Tibial nerve (tissue), 4 donors: Measurements from ENCODE around the gene AUTS2. TPM values are rescaled to one million over a fixed set of nuclear protein-coding genes. Genes with fewer than 3 reads are reported as not detected.

ENCODE experiments used
- DNase-seq, 2 donors: peaks; one replicate each; pipeline ENCODE4 v3.0.0-alpha.2; 2019; ENCODE audit warnings: low spot score in 2 of 2
- H3K27ac ChIP-seq, 4 donors: fragments of 200-600 bp; sonication (generic) in 3 of 4; one replicate each; pipeline ENCODE4 v1.5.1; 2017 to 2019; ENCODE audit warnings: mild to moderate bottlenecking in 1 of 4
- H3K27me3 ChIP-seq, 2 donors: fragments of 200-600 bp; sonication (generic) in 1 of 2; one replicate each; pipeline versions ENCODE4 v1.5.1 to v1.6.0; 2017 to 2019
- H3K36me3 ChIP-seq, 3 donors: fragments of 200-600 bp; sonication (generic); one replicate each; pipeline ENCODE4 v1.5.1; 2018 to 2019
- H3K4me1 ChIP-seq, 4 donors: fragments of 200-600 bp; sonication (generic) in 3 of 4; one replicate each; pipeline ENCODE4 v1.5.1; 2017 to 2019
- H3K4me3 ChIP-seq, 4 donors: fragments of 200-600 bp; sonication (generic) in 3 of 4; one replicate each; pipeline ENCODE4 v1.5.1; 2017 to 2019; ENCODE audit warnings: mild to moderate bottlenecking in 1 of 4, moderate library complexity in 1 of 4
- H3K9me3 ChIP-seq, 4 donors: fragments of 200-600 bp; sonication (generic) in 3 of 4; one replicate each; pipeline ENCODE4 v1.5.1; 2017 to 2019
- EP300 ChIP-seq, 2 donors: sonication (generic); formaldehyde crosslinking; IDR thresholded peaks; one replicate each; pipeline ENCODE4 v1.6.1; 2017; ENCODE audit warnings: antibody characterized with exemption in 2 of 2, mild to moderate bottlenecking in 1 of 2
- POLR2A ChIP-seq, 2 donors: fragments of 450-650 bp; IDR thresholded peaks; one replicate each; pipeline ENCODE4 v1.6.1; 2017; ENCODE audit warnings: antibody characterized with exemption in 2 of 2, mild to moderate bottlenecking in 2 of 2, moderate library complexity in 2 of 2
- WGBS, 2 donors: methylation state at CpG; one replicate each; pipeline ENCODE4 v1.1.5; 2018; 5-methylcytosine and 5-hydroxymethylcytosine counted together
- total RNA-seq, 4 donors: library from RNA; depleted of rRNA; stranded (reverse); fragments of >200 nt; gene quantifications; one replicate each; pipeline ENCODE4 v1.1.0, GENCODE V29; 2016
- TF ChIP-seq, protein P1 (sequence below), 5 experiments: fragments of 200-600 bp in 3 of 5; fragments of 450-650 bp in 2 of 5; sonication (generic) in 3 of 5; IDR thresholded peaks; one replicate each; pipeline ENCODE4 v1.5.1; 2016 to 2019; ENCODE audit warnings: antibody characterized with exemption in 5 of 5, mild to moderate bottlenecking in 3 of 5, moderate library complexity in 2 of 5

Gene AUTS2
- total RNA-seq, 4 donors from 2014 or later, result 56.6 to 87.9 (median 71.6) TPM

DNA sequence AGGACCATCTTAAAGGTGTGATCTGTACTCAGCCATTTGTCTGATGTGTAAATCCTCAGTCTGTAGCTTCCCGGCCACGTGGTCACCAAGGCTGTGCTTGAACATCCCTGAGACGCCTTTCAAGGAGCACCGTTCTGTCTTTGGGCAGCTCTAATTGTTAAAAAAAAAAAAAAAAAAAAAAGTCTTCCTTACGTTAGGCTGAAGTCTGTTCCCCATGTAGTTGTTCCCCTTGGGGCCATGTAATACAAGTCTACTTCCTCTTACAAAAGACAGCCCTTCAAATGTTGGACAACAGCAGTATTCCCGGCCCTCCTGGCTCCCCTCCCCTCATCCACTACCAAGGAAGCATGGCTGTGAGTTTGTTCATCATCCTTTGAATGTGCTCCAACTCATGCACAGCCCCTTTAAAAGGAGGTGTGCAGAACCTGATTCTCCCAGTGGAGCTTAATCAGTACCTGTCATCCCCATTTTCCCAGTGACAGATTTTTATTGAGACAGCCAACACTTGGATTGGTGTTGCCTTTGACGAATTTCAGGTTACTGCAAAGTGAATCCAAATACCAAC is 1141.5 kb downstream of the AUTS2 start:
- Histone ChIP-seq H3K27ac (peak overlapping the region in 2 of 4 donors; percentile 11 to 65), H3K4me3 (no peak overlapping the region), H3K4me1 (peaks cover 0 to 69% (median 20%) of the 10 kb centered on the region in 4 donors), H3K9me3 (no peaks in the 10 kb centered on the region), H3K36me3 (no peaks in the 10 kb centered on the region), H3K27me3 (no peaks in the 10 kb centered on the region)
- TF ChIP-seq EP300 (IDR thresholded peaks at IDR 0.05) (no peak), POLR2A (IDR thresholded peaks at IDR 0.05) (no peak)
- TF ChIP-seq, protein P1, sequence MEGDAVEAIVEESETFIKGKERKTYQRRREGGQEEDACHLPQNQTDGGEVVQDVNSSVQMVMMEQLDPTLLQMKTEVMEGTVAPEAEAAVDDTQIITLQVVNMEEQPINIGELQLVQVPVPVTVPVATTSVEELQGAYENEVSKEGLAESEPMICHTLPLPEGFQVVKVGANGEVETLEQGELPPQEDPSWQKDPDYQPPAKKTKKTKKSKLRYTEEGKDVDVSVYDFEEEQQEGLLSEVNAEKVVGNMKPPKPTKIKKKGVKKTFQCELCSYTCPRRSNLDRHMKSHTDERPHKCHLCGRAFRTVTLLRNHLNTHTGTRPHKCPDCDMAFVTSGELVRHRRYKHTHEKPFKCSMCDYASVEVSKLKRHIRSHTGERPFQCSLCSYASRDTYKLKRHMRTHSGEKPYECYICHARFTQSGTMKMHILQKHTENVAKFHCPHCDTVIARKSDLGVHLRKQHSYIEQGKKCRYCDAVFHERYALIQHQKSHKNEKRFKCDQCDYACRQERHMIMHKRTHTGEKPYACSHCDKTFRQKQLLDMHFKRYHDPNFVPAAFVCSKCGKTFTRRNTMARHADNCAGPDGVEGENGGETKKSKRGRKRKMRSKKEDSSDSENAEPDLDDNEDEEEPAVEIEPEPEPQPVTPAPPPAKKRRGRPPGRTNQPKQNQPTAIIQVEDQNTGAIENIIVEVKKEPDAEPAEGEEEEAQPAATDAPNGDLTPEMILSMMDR (IDR thresholded peaks at IDR 0.05), result no peak
- no peak for DNase-seq
- WGBS, 2 donors, result 60 to 70% methylated on average over 7 of the region's 7 CpGs

DNA sequence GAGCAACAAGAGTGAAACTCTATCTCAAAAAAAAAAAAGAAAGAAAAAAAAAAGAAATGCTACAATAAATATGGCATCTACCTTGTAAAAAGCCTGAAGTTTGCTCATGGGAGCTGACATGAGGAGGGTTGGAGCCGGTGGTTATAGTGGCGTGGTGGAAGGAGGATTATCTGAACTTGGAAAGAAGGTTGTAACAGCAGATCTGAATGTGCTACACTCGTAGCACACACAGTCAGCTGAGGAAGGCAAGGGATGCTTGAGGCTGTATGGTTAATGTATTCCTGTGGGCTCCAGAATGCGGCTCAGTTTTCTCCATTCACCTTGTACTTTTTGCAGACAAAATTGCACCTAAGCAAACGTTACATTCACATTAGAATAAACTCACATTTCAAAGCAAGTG is 1143.4 kb downstream of the AUTS2 start:
- Histone ChIP-seq H3K9me3 (no peaks in the 10 kb centered on the region), H3K4me1 (peaks cover 0 to 50% (median 12%) of the 10 kb centered on the region in 4 donors), H3K27ac (no peak overlapping the region), H3K4me3 (no peak overlapping the region), H3K27me3 (no peaks in the 10 kb centered on the region), H3K36me3 (no peaks in the 10 kb centered on the region)
- WGBS, 2 donors, result 77 to 85% methylated on average over 5 of the region's 5 CpGs
- DNase-seq, result no peak
- no peak for TF ChIP-seq EP300 (IDR thresholded peaks at IDR 0.05)
- TF ChIP-seq, protein P1 (IDR thresholded peaks at IDR 0.05), result no peak
- TF ChIP-seq POLR2A (IDR thresholded peaks at IDR 0.05), result no peak

DNA sequence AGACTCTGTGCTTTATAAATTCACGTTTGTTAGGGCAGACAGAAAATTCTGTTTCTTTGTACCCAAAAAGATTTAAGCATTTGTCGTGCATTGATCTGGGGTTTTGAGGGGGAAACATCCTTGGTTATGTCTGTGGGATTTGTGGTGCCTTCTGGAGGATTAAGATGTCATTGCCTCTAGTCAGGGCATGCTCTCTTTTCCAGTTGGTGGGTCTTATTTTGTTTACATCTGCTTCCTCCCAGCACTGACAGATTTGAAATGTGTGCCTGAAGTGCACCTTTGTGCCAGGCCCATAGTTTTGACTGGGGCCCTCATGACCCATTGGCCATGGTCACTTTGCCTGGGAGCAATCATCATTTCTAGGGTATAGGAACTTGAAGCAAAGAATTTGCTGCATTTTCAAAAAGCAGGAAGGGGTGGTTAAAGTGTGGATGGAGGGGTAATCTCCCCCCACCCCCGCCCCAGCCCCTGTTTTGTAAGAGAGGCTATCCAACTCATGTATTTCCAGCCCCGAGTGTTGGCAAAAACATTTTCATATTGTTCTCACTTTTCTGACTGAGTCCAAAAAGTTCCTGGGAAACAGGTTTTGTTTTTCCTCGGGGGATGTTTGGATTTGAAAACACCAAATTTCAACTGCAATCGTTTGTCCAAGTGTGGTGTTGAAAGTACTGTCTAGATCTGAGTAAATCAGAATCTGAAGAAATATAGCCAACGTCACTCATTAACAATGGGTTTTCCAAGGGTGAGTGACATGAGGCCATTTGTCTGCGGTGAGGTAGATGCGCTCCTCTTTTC is 1145.5 kb downstream of the AUTS2 start:
- Histone ChIP-seq H3K4me1 (peaks cover 0 to 32% (median 3%) of the 10 kb centered on the region in 4 donors), H3K27me3 (no peaks in the 10 kb centered on the region), H3K27ac (peak overlapping the region in 2 of 4 donors; percentile 70 to 76), H3K9me3 (no peaks in the 10 kb centered on the region), H3K4me3 (no peak overlapping the region), H3K36me3 (no peaks in the 10 kb centered on the region)
- no peak for DNase-seq
- TF ChIP-seq POLR2A (IDR thresholded peaks at IDR 0.05) (no peak), EP300 (IDR thresholded peaks at IDR 0.05) (no peak)
- 57 to 67% methylated on average over 9 of the region's 9 CpGs for WGBS, 2 donors

DNA sequence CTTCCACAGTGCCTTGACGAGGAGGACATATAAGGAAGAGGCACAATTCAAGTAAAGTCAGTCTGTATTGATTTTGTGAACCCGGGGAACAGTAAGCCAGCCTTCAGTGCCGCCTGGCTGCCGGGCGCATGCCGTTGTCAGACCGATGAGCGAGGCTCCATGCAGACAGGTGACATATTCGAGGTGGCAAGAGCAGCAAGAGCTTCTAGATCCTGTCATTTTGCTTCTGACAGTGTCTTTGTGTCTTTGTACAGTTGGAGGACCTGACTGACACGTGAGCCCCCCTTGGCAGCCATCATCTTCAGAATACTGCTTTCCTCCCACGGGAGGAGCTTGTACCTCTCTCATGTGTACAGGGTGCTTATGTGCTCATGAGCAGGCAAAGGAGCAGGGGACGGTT is 1146.2 kb downstream of the AUTS2 start:
- peak overlapping the region in 2 of 4 donors; percentile 70 to 76 for H3K27ac ChIP-seq
- 84 to 89% methylated on average over 12 of the region's 12 CpGs for WGBS, 2 donors
- H3K4me1 ChIP-seq, result peaks cover 0 to 31% (median under 1%) of the 10 kb centered on the region in 4 donors

DNA sequence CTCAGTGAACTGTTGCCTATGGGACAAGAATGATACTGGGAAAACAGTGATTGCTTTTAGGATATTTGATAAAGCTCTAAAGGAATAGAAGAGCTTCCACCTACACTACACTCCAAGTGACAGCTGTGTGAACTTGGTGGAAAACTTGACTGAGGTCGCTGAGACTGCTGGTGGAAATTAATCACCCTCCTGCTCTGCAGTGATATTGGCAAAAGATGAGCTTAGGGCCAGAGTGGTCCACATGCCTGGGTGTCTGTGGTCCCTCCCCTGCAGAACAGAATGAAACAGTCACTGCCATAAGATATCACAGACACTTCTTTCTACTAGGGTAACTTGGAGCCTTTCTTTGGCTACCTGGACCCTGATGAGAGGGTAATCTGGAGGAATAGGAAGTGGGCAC is 1151.6 kb downstream of the AUTS2 start:
- no peak for DNase-seq
- Histone ChIP-seq H3K27me3 (no peaks in the 10 kb centered on the region), H3K9me3 (no peaks in the 10 kb centered on the region), H3K27ac (no peak overlapping the region), H3K4me1 (peaks cover 0 to 36% (median 10%) of the 10 kb centered on the region in 4 donors), H3K36me3 (no peaks in the 10 kb centered on the region), H3K4me3 (no peak overlapping the region)
- WGBS, 2 donors, result 82% methylated on average over 1 of the region's 1 CpG
- TF ChIP-seq POLR2A (IDR thresholded peaks at IDR 0.05) (no peak), EP300 (IDR thresholded peaks at IDR 0.05) (no peak)
- TF ChIP-seq, protein P1 (IDR thresholded peaks at IDR 0.05), result no peak

More for the DNA sequence above, 1146.2 kb downstream of the AUTS2 start:
- no peak overlapping the region for H3K4me3 ChIP-seq
- no peaks in the 10 kb centered on the region for H3K9me3 ChIP-seq
- TF ChIP-seq, protein P1 (IDR thresholded peaks at IDR 0.05), result no peak
- TF ChIP-seq EP300 (IDR thresholded peaks at IDR 0.05), result no peak
- no peak for TF ChIP-seq POLR2A (IDR thresholded peaks at IDR 0.05)
- no peaks in the 10 kb centered on the region for H3K27me3 ChIP-seq
- DNase-seq, result no peak
- no peaks in the 10 kb centered on the region for H3K36me3 ChIP-seq
